Thyroid gland (tissue), 4 donors: Measurements from ENCODE around the gene OTOGL. TPM values are rescaled to one million over a fixed set of nuclear protein-coding genes. Genes with fewer than 3 reads are reported as not detected.
"Not testable (repeated sequence)": the region's sequence is repeated elsewhere in the genome, so short reads cannot be mapped to it uniquely, and the experiment has no call there.

ENCODE experiments used
- DNase-seq, 2 donors: peaks; one replicate each; pipeline ENCODE4 v3.0.0-alpha.2; 2019
- H3K27ac ChIP-seq, 3 donors: fragments of 200-600 bp; sonication (generic); 1 replicate in 2 of 3; 2 replicates in 1 of 3; pipeline ENCODE4 v1.5.1; 2016 to 2019; ENCODE audit warnings: mild to moderate bottlenecking in 1 of 3, moderate library complexity in 1 of 3
- H3K27me3 ChIP-seq: fragments of 200-600 bp; sonication (generic); one replicate; pipeline ENCODE4 v1.5.1; 2019
- H3K36me3 ChIP-seq, 2 donors: fragments of 200-600 bp; sonication (generic); one replicate each; pipeline ENCODE4 v1.5.1; 2016 to 2019
- H3K4me1 ChIP-seq, 2 donors: fragments of 200-600 bp; sonication (generic); one replicate each; pipeline ENCODE4 v1.5.1; 2017 to 2019
- H3K4me3 ChIP-seq, 3 donors: fragments of 200-600 bp; sonication (generic); replicated peaks in 1 of 3; 1 replicate in 2 of 3; 2 replicates in 1 of 3; pipeline ENCODE4 v1.5.1; 2016; ENCODE audit warnings: mild to moderate bottlenecking in 1 of 3
- H3K9me3 ChIP-seq: fragments of 200-600 bp; sonication (generic); one replicate; pipeline ENCODE4 v1.5.1; 2017
- POLR2A ChIP-seq, 2 donors: fragments of 450-650 bp; IDR thresholded peaks; one replicate each; pipeline ENCODE4 v1.6.1; 2017; ENCODE audit warnings: antibody characterized with exemption in 2 of 2, mild to moderate bottlenecking in 2 of 2, moderate library complexity in 1 of 2
- WGBS, 2 donors: methylation state at CpG; one replicate each; pipeline ENCODE4 v1.1.5; 2017; 5-methylcytosine and 5-hydroxymethylcytosine counted together
- intact Hi-C: fragments of 100-400 bp; cut with DNase I; formaldehyde crosslinking; loops from one replicate; pipeline ENCODE4 v1.15.1; 2023
- total RNA-seq, 4 donors: library from RNA; depleted of rRNA; stranded (reverse); fragments of >200 nt; gene quantifications; one replicate each; pipeline ENCODE4 v1.2.3, GENCODE V29; 2016
- TF ChIP-seq, protein P1 (sequence below), 6 experiments: fragments of 200-600 bp in 3 of 6; fragments of 450-650 bp in 3 of 6; sonication (generic) in 3 of 6; IDR thresholded peaks; one replicate each; pipeline ENCODE4 v1.5.1; 2016 to 2019; ENCODE audit warnings: antibody characterized with exemption in 6 of 6, mild to moderate bottlenecking in 2 of 6, inconsistent platforms in 1 of 6, moderate library complexity in 1 of 6

OTOGL gene
- total RNA-seq, 4 donors from 2014 or later = 0.11 to 0.13 TPM; not detected in 2

DNA sequence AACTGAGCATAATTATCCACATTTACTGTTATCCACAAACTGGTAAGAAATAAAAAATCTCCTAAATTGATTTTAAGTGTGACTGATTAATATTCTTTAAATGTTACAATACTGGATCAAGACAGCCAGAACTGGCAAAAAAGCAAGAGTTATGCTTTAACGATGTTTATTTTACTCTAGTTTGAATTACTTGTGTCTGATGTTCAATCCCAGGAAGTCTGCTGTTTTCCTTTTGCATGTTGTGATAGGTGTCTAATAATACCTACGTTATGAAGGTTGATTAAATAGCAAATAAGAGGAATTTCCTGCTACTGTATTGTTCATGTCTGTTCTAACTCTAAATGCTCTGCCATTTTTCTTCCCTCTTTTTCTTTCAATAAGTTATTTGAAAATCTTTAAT lies 34.4 kb upstream of the OTOGL start:
- 61 to 67% methylated on average over 2 of the region's 2 CpGs for WGBS, 2 donors
- intact Hi-C loops = no loop called here
- no peak for TF ChIP-seq POLR2A (IDR thresholded peaks at IDR 0.05)
- TF ChIP-seq, protein P1, sequence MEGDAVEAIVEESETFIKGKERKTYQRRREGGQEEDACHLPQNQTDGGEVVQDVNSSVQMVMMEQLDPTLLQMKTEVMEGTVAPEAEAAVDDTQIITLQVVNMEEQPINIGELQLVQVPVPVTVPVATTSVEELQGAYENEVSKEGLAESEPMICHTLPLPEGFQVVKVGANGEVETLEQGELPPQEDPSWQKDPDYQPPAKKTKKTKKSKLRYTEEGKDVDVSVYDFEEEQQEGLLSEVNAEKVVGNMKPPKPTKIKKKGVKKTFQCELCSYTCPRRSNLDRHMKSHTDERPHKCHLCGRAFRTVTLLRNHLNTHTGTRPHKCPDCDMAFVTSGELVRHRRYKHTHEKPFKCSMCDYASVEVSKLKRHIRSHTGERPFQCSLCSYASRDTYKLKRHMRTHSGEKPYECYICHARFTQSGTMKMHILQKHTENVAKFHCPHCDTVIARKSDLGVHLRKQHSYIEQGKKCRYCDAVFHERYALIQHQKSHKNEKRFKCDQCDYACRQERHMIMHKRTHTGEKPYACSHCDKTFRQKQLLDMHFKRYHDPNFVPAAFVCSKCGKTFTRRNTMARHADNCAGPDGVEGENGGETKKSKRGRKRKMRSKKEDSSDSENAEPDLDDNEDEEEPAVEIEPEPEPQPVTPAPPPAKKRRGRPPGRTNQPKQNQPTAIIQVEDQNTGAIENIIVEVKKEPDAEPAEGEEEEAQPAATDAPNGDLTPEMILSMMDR (IDR thresholded peaks at IDR 0.05) = no peak
- Histone ChIP-seq H3K4me1 (no peaks in the 10 kb centered on the region), H3K9me3 (no peaks in the 10 kb centered on the region), H3K4me3 (no peak overlapping the region), H3K27ac (no peak overlapping the region), H3K36me3 (no peaks in the 10 kb centered on the region), H3K27me3 (no peaks in the 10 kb centered on the region)
- no peak for DNase-seq

DNA sequence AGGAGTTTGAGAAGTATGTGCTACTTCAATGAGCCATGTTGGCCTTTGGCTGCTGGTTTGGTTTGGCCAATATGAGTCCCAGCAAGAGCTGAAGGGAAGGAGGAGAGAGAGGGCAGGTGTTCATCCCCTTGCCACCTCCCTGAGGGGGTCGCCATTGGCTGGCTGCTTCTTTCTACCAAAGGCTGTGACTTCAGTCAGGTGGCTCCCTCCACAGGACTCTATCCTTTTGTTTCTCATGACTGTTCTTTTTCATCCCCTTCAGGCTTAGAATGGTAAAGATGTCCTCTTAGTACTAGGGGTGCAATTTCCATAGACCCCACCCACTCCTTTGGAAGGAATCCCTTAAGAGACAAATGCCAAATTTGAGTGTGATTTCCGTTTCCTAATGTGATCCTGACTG lies 31.2 kb upstream of the OTOGL start:
- no peaks in the 10 kb centered on the region for H3K9me3 ChIP-seq
- DNase-seq = no peak
- H3K4me1 ChIP-seq = no peaks in the 10 kb centered on the region
- 61 to 75% methylated on average over 2 of the region's 2 CpGs for WGBS, 2 donors
- no peaks in the 10 kb centered on the region for H3K27me3 ChIP-seq
- intact Hi-C loops = no loop called here
- no peaks in the 10 kb centered on the region for H3K36me3 ChIP-seq
- no peak overlapping the region for H3K27ac ChIP-seq
- TF ChIP-seq POLR2A (IDR thresholded peaks at IDR 0.05) = no peak
- TF ChIP-seq, protein P1 (IDR thresholded peaks at IDR 0.05) = no peak
- H3K4me3 ChIP-seq = no peak overlapping the region

DNA sequence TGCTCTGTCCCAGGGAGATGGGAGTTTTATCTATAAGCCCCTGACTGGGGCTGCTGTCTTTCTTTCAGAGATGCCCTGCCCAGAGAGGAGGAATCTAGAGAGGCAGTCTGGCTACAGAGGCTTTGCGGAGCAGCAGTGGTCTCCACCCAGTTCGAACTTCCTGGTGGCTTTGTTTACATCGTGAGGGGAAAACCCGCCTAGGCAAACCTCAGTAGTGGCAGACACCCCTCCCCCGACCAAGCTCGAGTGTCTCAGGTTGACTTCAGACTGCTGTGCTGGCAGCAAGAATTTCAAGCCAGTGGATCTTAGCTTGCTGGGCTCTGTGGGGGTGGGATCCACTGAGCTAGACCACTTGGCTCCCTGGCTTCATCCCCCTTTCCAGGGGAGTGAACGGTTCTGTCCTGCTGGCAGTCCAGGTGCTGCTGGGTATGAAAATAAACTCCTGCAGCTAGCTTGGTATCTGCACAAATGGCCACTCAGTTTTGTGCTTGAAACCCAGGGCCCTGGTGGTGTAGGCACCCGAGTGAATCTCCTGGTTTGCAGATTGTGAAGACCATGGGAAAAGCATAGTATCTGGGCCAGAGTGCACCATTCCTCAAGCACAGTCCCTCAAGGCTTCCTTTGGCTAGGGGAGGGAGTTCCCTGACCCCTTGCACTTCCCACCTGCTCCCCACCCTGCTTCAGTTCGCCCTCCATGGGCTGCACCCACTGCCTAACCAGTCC lies 15.3 kb upstream of the OTOGL start:
- DNase-seq, H3K27me3 ChIP-seq, H3K9me3 ChIP-seq, H3K36me3 ChIP-seq, H3K27ac ChIP-seq, H3K4me3 ChIP-seq, H3K4me1 ChIP-seq, intact Hi-C loops: not testable (repeated sequence)
- 31 to 53% methylated on average over 8 to 9 of the region's 9 CpGs for WGBS, 2 donors

DNA sequence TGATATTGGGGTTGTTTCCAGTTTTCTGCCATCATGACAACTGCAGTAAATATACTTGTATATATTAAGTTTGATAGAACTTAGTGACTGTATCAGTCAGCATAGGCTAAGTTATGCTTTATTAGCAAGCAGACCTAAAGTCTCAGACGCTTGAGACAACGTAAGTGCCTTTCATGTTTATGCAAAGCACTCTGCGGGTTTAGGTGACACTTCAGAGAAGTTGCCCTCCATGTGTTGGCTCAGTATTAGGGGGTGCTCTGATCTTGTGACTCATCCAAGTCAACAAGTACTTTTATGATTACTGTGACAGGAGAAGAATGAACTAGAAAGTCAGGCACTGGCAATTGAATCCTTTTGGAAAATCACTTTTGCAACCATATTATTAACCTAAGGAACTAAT lies 13.3 kb upstream of the OTOGL start:
- no peaks in the 10 kb centered on the region for H3K27me3 ChIP-seq
- TF ChIP-seq, protein P1 (IDR thresholded peaks at IDR 0.05) = no peak
- no peak for TF ChIP-seq POLR2A (IDR thresholded peaks at IDR 0.05)
- H3K27ac ChIP-seq = no peak overlapping the region
- intact Hi-C loops = no loop called here
- H3K36me3 ChIP-seq = no peaks in the 10 kb centered on the region
- no peak overlapping the region for H3K4me3 ChIP-seq
- no peaks in the 10 kb centered on the region for H3K4me1 ChIP-seq
- no peak for DNase-seq
- no peaks in the 10 kb centered on the region for H3K9me3 ChIP-seq
- 77 to 79% methylated on average over 3 of the region's 3 CpGs for WGBS, 2 donors

DNA sequence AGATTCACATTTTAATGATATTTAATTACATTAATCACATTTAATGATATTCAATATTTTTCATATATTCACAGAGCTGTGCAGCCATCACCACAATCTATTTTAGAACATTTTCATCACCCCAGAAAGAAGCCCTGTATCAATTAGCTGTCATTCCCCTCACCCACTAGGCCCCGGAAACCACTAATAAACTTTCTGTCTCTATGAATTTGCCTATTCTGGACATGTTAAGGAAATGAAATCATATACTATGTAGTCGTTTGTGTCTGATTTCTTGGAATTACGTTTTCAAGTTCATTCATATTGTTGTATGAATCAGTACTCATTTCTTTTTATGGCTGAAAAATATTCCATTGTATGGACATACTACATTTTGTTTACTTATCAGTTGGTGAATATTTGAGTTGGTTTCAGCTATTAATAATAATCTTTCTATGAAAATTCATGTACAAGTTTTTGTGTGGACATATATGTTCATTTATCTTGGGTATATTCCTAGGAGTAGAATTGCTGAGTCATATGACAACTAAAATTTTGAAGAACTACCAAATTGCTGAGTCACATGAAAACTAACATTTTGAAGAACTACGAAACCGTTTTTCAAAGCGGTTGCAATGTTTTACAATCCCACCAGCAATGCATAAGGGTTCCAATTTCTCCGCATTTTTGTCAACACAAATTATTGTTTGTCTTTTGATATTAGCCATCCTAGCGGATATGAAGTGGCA lies 11.7 kb upstream of the OTOGL start:
- Histone ChIP-seq H3K4me3 (no peak overlapping the region), H3K36me3 (no peaks in the 10 kb centered on the region), H3K9me3 (no peaks in the 10 kb centered on the region), H3K4me1 (no peaks in the 10 kb centered on the region), H3K27me3 (no peaks in the 10 kb centered on the region), H3K27ac (no peak overlapping the region)
- intact Hi-C loops = no loop called here
- WGBS, 2 donors = 94 to 95% methylated on average over 8 of the region's 8 CpGs
- DNase-seq = no peak
- TF ChIP-seq POLR2A (IDR thresholded peaks at IDR 0.05) = no peak
- TF ChIP-seq, protein P1 (IDR thresholded peaks at IDR 0.05) = no peak
